ENCODE results near the gene PRICKLE4.
"Not testable (repeated sequence)": the region's sequence is repeated elsewhere in the genome, so short reads cannot be mapped to it uniquely, and the experiment has no call there.

Gene PRICKLE4

GRCh38 chr6:41801380-41801779 is 20.8 kb downstream of the PRICKLE4 start:
- peak; percentile 30 to 66 for DNase-seq

DNA sequence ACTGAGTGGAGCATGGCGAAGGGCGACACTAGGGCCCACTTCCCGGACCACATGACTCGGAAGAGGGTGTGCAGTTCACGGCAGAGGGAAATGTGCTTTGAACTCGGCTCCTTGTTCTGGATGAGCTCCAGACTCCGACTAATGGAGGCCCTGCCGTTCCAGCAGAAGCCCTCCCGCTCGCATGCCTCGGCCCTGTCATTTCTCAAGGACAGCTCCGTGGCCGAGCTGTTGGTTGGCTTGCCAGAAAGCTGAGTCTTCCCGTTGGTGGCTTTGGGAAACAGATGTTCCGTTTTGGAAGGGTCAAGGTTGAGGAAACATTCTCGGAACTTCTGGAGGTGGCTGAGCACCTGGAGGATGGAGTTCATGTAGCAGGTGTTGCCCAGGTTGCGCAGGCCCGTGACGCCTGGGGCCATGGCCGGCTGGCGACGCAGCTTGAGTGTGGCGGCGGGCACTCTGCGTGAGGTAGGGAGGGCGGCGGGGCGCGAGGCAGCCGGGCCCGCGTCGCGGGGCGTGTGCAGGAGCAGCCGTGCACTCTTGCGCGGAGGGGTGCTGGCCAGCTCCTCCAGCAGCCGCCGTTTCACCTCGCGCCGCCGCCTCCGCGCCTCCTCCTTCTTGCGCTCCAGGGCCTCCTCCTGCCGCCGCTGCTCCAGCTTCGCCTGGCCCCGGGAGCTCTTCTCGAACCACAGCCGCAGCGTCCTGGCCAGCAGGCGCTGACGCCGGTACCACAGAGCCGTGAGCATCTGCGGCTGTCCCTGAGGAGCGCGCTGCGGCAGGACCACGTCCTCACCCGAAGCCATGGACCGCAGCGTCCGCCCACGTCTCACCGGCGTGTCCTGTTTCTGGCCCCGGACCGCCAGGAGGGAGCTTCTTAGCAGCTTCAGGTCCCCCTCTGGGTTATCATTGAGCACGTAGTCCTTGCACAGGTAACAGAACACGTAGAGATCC is 25.5 kb downstream of the PRICKLE4 start:
- no peak for DNase-seq

GRCh38 chr6:41811095-41811494 is 30.5 kb downstream of the PRICKLE4 start:
- no peak for DNase-seq

DNA sequence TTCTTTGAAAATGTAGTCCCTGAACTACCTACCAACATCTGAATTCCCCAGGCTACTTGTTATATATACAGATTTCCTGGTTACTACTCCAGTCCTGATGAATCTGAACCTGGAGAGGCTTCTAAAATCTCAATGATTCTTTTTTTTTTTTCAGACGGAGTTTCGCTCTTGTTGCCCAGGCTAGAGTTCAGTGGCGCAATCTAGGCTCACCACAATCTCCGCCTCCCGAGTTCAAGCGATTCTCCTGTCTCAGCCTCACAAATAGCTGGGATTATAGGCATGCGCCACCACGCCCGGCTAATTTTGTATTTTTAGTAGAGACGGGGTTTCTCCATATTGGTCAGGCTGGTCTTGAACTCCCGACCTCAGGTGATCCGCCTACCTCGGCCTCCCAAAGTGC is 31.4 kb downstream of the PRICKLE4 start:
- DNase-seq: not testable (repeated sequence)

- DNase-seq: no peak
Measured at GRCh38 chr6:41813469-41813868, 32.9 kb downstream of the PRICKLE4 start.

- no peak for DNase-seq
Measured at GRCh38 chr6:41813956-41814355, 33.4 kb downstream of the PRICKLE4 start.

GRCh38 chr6:41814629-41815028 is 34.0 kb downstream of the PRICKLE4 start:
- DNase-seq: no peak

DNA sequence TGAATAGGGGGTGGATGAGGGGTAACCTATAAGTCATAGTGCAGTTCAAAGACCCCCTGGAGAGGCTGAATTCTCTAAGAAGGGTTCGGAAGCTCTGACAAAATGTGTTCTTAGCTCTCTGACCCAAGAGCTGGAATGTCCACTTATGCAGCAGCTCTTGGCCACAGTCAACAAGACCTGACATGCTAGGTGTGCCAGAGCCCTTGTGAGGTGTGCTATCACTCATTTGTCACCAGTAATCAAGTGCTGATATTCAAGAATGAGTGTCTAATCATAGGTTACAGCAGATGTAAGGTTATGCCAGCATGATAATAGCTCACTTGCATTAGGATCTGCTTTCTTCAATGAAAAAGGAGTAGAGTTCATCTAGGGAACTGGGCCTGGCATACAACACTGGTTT is 35.0 kb downstream of the PRICKLE4 start:
- no peak for DNase-seq

- peak; percentile 83 to 92 for DNase-seq
Measured at GRCh38 chr6:41818271-41819054, 37.9 kb downstream of the PRICKLE4 start.

- DNase-seq: no peak
Measured at GRCh38 chr6:41821266-41821665, 40.7 kb downstream of the PRICKLE4 start.

- DNase-seq: no peak
Measured at GRCh38 chr6:41822021-41822420, 41.4 kb downstream of the PRICKLE4 start.

DNA sequence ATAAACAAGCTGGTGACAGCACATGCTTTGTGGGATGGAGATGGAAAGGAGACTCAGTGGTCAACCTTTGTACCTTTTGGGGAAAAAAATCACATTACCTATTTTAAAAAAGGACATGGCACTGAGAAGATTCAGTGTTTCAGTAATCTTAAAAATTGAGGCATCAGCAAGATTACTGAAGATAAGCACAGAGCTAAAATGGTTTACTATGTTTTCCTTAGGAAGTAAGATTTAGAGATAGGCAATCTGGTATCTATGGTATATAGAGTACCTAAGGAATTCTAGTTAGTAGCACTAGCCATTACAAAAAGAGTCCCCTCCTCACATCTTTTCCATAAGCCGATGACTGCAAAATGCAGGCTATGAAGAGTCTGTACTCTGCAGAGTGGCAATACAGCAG is 42.6 kb downstream of the PRICKLE4 start:
- DNase-seq: no peak

DNA sequence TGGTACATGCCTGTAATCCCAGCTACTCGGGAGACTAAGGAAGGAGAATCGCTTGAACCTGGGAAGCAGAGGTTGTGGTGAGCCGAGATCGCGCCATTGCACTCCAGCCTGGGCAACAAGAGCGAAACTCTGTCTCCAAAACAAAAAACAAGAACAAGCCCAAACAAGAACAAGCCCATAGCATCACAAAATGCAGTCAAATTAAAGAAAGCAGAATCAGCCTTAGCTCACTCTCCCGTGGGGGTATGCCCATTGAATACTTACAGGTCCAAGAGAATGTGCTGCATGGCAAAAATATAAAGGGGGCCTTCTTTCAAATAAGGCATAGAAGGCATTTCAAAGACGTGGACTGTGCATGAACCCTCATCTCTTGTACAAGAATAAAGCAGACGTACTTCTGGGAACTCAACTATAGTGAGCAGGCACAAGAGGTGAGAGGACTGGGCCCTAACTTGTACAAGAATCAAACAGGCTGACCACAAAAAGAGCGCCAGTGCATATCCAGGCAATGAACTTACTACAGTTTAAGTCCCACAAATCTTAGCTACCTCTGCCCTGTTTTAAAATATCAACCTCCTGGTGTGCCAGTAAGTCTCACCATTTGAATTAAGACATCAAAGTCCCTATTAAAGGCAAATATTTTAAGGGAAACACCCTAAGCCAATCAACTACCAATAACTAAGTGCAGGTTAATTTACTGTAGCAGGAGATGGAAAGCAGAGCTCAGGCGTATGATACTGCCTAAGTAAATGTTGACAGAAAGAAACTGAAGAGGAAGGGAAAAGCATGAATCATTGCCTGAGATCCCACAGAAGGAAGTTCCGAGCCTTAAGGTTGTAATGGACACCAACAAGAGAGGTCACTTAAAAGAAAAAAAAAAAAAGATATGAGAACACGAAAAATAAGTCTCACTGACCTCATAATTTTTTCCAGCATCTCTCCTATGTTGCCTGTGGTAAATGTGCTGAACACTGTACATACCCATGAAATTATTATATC is 44.3 kb downstream of the PRICKLE4 start:
- DNase-seq: no peak

DNA sequence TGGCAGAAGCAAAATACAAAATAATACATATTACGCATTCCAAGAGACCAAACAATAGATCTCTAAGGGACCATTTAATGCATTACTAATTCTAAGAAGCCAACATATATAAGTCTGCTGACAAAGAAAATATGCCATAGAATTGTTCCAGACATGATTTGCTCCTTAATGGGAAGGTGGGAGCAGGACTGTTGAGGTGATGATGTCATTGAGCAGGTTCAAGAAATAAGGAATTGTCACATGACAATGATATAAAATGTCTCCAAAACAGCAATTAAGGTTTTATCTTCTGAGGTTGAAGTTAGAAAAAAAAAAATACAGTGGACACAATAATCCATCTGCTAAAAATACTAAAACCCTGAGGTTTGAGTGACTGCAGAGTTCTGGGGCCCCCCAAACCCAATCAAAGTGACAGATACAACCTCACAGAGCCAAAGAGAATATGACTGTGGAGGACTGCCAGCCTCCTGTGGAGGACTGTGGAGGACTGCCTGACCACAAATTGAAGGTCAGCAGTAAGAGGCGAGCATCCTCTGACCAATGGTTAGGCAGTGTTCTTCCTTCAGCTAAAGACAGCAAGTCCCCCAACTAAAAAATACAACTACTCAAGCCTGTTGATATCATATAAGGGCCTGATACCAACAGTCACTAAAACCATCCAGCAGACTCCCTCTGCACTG is 45.9 kb downstream of the PRICKLE4 start:
- no peak for DNase-seq

DNA sequence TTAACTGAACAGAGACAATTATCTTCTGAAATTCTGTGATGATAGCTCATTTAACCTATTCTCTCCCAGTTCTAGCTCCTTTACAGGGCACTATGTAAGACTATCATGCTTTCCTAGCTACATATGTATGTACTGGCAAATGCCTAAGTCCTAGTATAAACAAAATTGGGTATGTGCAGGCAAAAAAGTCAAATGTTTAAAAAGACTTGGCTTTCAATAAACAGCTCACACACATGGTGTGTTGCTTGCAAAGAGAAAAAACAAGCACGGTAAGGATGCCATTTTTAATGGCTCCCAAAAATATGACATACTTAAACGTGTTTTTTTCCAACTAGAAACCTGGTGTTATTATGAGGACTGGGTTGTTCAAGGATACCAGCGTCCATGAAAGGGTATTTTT is 51.7 kb downstream of the PRICKLE4 start:
- no peak for DNase-seq

DNA sequence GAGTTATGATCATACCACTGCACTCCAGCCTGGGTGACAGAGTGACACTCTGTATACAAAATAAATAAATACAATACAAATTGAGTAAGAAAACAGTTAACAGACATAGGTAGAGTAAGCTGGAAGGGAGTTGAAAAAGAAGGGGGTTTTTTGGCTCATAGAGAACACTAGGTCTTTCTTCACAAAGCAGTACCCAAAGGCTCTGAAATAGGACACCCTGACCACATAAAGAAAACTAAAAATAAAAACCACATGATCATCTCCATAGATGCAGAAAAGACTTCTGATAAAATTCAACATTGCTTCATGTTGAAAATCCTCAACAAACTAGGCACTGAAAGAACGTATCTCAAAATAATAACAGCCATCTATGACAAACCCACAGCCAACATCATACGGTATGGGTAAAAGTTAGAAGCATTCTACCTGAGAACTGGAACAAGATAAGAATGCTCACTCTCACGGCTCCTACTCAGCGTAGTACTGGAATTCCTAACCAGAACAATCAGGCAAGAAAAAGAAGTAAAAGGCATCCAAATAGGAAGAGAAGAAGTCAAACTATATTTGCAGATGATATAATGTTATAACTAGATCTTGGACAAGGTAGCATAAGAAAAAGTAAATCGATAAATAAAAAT is 55.6 kb downstream of the PRICKLE4 start:
- DNase-seq: no peak

DNA sequence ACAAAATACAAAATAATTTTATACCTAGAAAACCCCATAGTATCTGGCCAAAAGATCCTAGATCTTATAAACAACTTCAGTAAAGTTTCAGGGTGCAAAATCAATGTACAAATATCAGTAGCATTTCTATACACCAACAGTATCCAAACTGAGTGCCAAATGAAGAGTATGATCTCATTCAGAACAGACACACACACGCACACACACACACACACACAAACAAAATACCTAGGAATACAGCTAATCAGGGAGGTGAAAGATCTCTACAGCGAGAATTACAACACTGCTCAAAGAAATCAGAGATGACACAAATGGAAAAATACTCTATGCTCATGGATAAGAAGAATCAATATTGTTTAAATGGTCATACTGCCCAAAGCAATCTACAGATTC is 56.1 kb downstream of the PRICKLE4 start:
- no peak for DNase-seq
